Erythroblast (primary cell): ENCODE results near the gene VSIG10L2.

Experiments
- GATA1 ChIP-seq: IDR thresholded peaks from 2 replicates; pipeline ENCODE4 v1.6.1; 2011; ENCODE audit warnings: low read depth, mild to moderate bottlenecking, control low read depth, low read length, moderate library complexity
- POLR2A ChIP-seq: IDR thresholded peaks from 2 replicates; pipeline ENCODE4 v1.6.1; 2011; ENCODE audit warnings: mild to moderate bottlenecking, low read length

DNA sequence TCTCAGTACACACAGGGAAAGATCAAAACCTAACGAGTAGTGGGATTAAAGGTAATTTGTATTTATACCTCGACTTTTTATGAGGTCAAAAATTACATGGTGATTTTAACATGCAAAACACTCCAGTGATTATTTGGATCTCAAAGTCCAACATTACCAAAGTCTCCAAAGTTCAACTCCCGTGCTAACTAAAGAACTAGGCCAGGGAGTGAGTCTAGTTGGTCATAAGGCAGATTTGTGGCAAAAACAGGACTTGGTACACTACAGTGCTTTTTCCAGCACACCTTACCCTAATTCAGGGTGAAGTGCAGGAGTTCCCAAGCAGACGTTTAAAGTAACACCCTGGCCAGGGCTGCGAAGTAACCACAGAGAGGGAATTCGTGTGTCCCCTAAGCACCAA is 44.0 kb upstream of the VSIG10L2 start:
- TF ChIP-seq POLR2A (no peak), GATA1 (no peak)
